DOHH2 (cell line): ENCODE data around the gene OPRL1.
"Not testable (repeated sequence)": the region's sequence is repeated elsewhere in the genome, so short reads cannot be mapped to it uniquely, and the experiment has no call there.

Experiments
- H3F3A ChIP-seq: fragments of 200-600 bp; sonication (generic), shearing (Covaris generic); 2 replicates; pipeline ENCODE4 v1.6.0; 2016; ENCODE audit warnings: antibody characterized with exemption, mild to moderate bottlenecking; ENCODE audit not compliant: control insufficient read depth, insufficient read depth
- H3K27ac ChIP-seq: fragments of 200-600 bp; sonication (generic); 2 replicates; pipeline ENCODE4 v1.5.1; 2014; ENCODE audit warnings: low read depth, mild to moderate bottlenecking, low read length, moderate library complexity
- H3K27me3 ChIP-seq: fragments of 200-600 bp; sonication (generic); 2 replicates; pipeline ENCODE4 v1.6.1; 2014; ENCODE audit warnings: mild to moderate bottlenecking, low read length, mixed read lengths; ENCODE audit not compliant: control insufficient read depth
- H3K36me3 ChIP-seq: fragments of 200-600 bp; sonication (generic); 2 replicates; pipeline ENCODE4 v1.6.1; 2014; ENCODE audit warnings: mild to moderate bottlenecking, low read length, moderate library complexity, mixed read lengths; ENCODE audit not compliant: control insufficient read depth
- H3K4me1 ChIP-seq: fragments of 200-600 bp; sonication (generic); 2 replicates; pipeline ENCODE4 v1.6.1; 2014; ENCODE audit warnings: mild to moderate bottlenecking, low read length, mixed read lengths; ENCODE audit not compliant: control insufficient read depth
- H3K4me2 ChIP-seq: fragments of 200-600 bp; sonication (generic); 2 replicates; pipeline ENCODE4 v1.6.0; 2014; ENCODE audit warnings: mild to moderate bottlenecking, low read length, moderate library complexity
- H3K4me3 ChIP-seq: fragments of 200-600 bp; sonication (generic); 2 replicates; pipeline ENCODE4 v1.5.1; 2014; ENCODE audit warnings: mild to moderate bottlenecking, low read length, mixed read lengths
- H3K79me2 ChIP-seq: fragments of 200-600 bp; sonication (generic); 2 replicates; pipeline ENCODE4 v1.6.1; 2014; ENCODE audit warnings: mild to moderate bottlenecking, low read length, mixed read lengths; ENCODE audit not compliant: control insufficient read depth
- H3K9me2 ChIP-seq: fragments of 200-600 bp; sonication (generic); replicated peaks from 2 replicates; pipeline ENCODE4 v1.6.1; 2014; ENCODE audit warnings: mild to moderate bottlenecking, low read length, mixed read lengths; ENCODE audit not compliant: control insufficient read depth
- H3K9me3 ChIP-seq: fragments of 200-600 bp; sonication (generic); 2 replicates; pipeline ENCODE4 v1.6.1; 2014; ENCODE audit warnings: antibody characterized with exemption, low read length, mixed read lengths; ENCODE audit not compliant: control insufficient read depth, insufficient read depth
- H4K20me1 ChIP-seq: fragments of 200-600 bp; sonication (generic); 2 replicates; pipeline ENCODE4 v1.6.0; 2014; ENCODE audit warnings: low read depth, mild to moderate bottlenecking, antibody characterized with exemption, low read length, moderate library complexity; ENCODE audit not compliant: control insufficient read depth, insufficient read depth
- EZH2phosphoT487 ChIP-seq: fragments of 200-600 bp; sonication (generic); IDR thresholded peaks from 2 replicates; pipeline ENCODE4 v1.6.1; 2017; ENCODE audit warnings: borderline replicate concordance, mild to moderate bottlenecking, antibody characterized with exemption, low read length, moderate library complexity, mixed read lengths
- TF ChIP-seq, protein P1 (sequence below): fragments of 200-600 bp; sonication (generic); IDR thresholded peaks from one replicate; pipeline ENCODE4 v1.5.1; 2014; ENCODE audit warnings: antibody characterized with exemption, mild to moderate bottlenecking, low read depth, low read length; ENCODE audit not compliant: poor library complexity, severe bottlenecking

Gene OPRL1

DNA sequence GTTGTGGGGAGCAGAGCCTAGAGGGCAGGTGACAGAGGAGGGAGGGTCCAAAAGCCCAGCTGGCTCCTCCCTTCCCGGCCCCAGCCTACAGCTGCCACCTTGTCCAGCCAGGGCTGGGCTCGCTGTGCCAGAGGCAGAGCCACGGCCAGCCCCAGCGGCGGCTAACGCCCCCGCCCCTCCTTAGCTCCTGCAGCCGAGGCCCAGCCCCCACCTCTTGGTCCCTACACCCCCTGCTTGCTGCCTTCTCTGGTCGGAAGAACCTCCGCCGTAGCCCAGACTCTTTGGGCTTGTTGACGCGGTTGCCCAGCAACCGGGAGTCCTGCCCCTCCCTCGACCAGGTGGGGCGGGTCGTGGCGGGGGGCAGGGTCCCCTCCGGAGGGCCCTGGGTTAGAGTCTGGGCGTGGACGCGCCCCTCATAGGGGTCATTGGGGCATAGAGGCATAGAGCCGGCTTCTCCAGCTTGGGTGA lies 4.8 kb downstream of the OPRL1 start:
- no peaks in the 10 kb centered on the region for H4K20me1 ChIP-seq
- TF ChIP-seq, protein P1, sequence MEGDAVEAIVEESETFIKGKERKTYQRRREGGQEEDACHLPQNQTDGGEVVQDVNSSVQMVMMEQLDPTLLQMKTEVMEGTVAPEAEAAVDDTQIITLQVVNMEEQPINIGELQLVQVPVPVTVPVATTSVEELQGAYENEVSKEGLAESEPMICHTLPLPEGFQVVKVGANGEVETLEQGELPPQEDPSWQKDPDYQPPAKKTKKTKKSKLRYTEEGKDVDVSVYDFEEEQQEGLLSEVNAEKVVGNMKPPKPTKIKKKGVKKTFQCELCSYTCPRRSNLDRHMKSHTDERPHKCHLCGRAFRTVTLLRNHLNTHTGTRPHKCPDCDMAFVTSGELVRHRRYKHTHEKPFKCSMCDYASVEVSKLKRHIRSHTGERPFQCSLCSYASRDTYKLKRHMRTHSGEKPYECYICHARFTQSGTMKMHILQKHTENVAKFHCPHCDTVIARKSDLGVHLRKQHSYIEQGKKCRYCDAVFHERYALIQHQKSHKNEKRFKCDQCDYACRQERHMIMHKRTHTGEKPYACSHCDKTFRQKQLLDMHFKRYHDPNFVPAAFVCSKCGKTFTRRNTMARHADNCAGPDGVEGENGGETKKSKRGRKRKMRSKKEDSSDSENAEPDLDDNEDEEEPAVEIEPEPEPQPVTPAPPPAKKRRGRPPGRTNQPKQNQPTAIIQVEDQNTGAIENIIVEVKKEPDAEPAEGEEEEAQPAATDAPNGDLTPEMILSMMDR = no peak
- TF ChIP-seq EZH2phosphoT487 = no peak
- no peaks in the 10 kb centered on the region for H3K79me2 ChIP-seq
- H3K9me3 ChIP-seq = peaks cover 7% of the 10 kb centered on the region; the same call in 1 of the 2 replicates
- peaks cover 10% of the 10 kb centered on the region; the same call in 1 of the 2 replicates for H3F3A ChIP-seq
- H3K4me3 ChIP-seq = no peak overlapping the region
- no peak overlapping the region for H3K27ac ChIP-seq
- H3K9me2 ChIP-seq = no peaks in the 10 kb centered on the region
- no peaks in the 10 kb centered on the region for H3K36me3 ChIP-seq
- no peak overlapping the region for H3K4me2 ChIP-seq
- H3K4me1 ChIP-seq = peaks cover 31% of the 10 kb centered on the region
- H3K27me3 ChIP-seq = peaks cover 30% of the 10 kb centered on the region

DNA sequence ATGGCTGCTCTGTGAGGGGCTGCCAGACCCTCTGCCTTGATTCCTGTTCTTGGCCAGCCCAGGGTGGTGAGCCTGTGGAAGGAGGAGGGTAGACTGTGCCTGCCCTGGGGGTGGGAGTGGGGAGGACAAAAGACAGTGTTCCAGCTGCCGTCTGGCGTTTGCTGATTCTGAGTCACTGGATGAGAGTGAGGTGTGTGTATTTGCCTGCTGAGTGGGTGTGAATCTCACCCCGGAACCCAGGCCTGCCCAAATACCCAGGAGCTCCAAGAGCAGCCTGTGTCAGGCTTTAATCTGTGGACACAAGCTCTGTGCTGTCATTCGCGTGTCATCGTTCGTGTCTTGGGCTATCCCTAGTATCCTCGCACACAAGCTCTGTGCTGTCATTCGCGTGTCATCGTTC lies 6.9 kb downstream of the OPRL1 start:
- Histone ChIP-seq H3K9me3 (peaks cover 7% of the 10 kb centered on the region; the same call in 1 of the 2 replicates), H3K79me2 (no peaks in the 10 kb centered on the region), H3K4me1 (peaks cover 18% of the 10 kb centered on the region), H3K9me2 (no peaks in the 10 kb centered on the region), H4K20me1 (no peaks in the 10 kb centered on the region), H3F3A (peaks cover 3% of the 10 kb centered on the region; the same call in 1 of the 2 replicates), H3K4me2 (no peak overlapping the region), H3K27ac (no peak overlapping the region), H3K27me3 (peaks cover 30% of the 10 kb centered on the region), H3K36me3 (no peaks in the 10 kb centered on the region), H3K4me3 (no peak overlapping the region)
- no peak for TF ChIP-seq EZH2phosphoT487
- TF ChIP-seq, protein P1 = no peak

DNA sequence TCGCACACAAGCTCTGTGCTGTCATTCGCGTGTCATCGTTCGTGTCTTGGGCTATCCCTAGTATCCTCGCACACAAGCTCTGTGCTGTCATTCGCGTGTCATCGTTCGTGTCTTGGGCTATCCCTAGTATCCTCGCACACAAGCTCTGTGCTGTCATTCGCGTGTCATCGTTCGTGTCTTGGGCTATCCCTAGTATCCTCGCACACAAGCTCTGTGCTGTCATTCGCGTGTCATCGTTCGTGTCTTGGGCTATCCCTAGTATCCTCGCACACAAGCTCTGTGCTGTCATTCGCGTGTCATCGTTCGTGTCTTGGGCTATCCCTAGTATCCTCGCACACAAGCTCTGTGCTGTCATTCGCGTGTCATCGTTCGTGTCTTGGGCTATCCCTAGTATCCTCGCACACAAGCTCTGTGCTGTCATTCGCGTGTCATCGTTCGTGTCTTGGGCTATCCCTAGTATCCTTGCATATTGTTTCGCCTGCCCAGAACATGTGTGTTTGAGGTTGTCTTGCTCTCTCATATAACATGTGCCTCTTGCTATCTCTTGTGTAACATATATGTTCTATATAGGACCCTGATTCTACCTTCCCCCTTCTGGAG lies 7.4 kb downstream of the OPRL1 start:
- H3K4me1 ChIP-seq = peaks cover 13% of the 10 kb centered on the region
- H3K79me2 ChIP-seq, H3K9me3 ChIP-seq, H3K4me3 ChIP-seq, H3K36me3 ChIP-seq, H3K4me2 ChIP-seq, H3F3A ChIP-seq, H3K9me2 ChIP-seq, H4K20me1 ChIP-seq, H3K27ac ChIP-seq: not testable (repeated sequence)
- H3K27me3 ChIP-seq = peaks cover 26% of the 10 kb centered on the region

DNA sequence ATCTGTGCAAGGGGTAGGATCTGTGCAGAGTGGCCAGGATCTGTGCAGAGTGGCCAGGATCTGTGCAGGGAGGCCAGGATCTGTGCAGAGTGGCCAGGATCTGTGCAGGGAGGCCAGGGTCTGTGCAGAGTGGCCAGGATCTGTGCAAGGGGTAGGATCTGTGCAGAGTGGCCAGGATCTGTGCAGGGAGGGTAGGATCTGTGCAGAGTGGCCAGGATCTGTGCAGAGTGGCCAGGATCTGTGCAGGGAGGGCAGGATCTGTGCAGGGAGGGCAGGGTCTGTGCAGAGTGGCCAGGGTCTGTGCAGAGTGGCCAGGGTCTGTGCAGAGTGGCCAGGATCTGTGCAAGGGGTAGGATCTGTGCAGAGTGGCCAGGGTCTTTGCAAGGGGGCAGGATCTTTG lies 8.7 kb downstream of the OPRL1 start:
- H3F3A ChIP-seq, H3K4me2 ChIP-seq, H4K20me1 ChIP-seq, H3K27ac ChIP-seq, H3K79me2 ChIP-seq, H3K9me3 ChIP-seq, H3K4me1 ChIP-seq, H3K4me3 ChIP-seq, H3K9me2 ChIP-seq, H3K36me3 ChIP-seq: not testable (repeated sequence)
- peaks cover 20% of the 10 kb centered on the region for H3K27me3 ChIP-seq
